ENCODE results near the gene BSDC1.
"Not testable (repeated sequence)": the region's sequence is repeated elsewhere in the genome, so short reads cannot be mapped to it uniquely, and the experiment has no call there.

The BSDC1 gene

GRCh38 chr1:32361674-32362473 is 32.4 kb downstream of the BSDC1 start:
- DNase-seq (ENCODE audit: extremely low spot score, insufficient read length, low read depth): no peak
- no peak for FAIRE-seq

- no peak for DNase-seq (ENCODE audit: extremely low spot score, insufficient read length, low read depth)
- no peak for FAIRE-seq
Measured at GRCh38 chr1:32361308-32361673, 33.0 kb downstream of the BSDC1 start.

- no peak for DNase-seq (ENCODE audit: extremely low spot score, insufficient read length, low read depth)
- no peak for FAIRE-seq
Measured at GRCh38 chr1:32358435-32358834, 35.8 kb downstream of the BSDC1 start.

GRCh38 chr1:32357614-32358013 is 36.6 kb downstream of the BSDC1 start:
- DNase-seq (ENCODE audit: extremely low spot score, insufficient read length, low read depth) (no peak), FAIRE-seq (no peak)

GRCh38 chr1:32356478-32356877 is 37.8 kb downstream of the BSDC1 start:
- DNase-seq (ENCODE audit: extremely low spot score, insufficient read length, low read depth) (no peak), FAIRE-seq (no peak)

- not testable (repeated sequence) for FAIRE-seq
Measured at GRCh38 chr1:32355778-32356177, 38.5 kb downstream of the BSDC1 start.

GRCh38 chr1:32353886-32354570 is 40.2 kb downstream of the BSDC1 start:
- no peak for FAIRE-seq
- DNase-seq (ENCODE audit: extremely low spot score, insufficient read length, low read depth): no peak

More at GRCh38 chr1:32355778-32356177, 38.5 kb downstream of the BSDC1 start:
- not testable (repeated sequence) for DNase-seq (ENCODE audit: extremely low spot score, insufficient read length, low read depth)

GRCh38 chr1:32353431-32353830 is 40.8 kb downstream of the BSDC1 start:
- FAIRE-seq (no peak), DNase-seq (ENCODE audit: extremely low spot score, insufficient read length, low read depth) (no peak)

- FAIRE-seq (no peak), DNase-seq (ENCODE audit: extremely low spot score, insufficient read length, low read depth) (no peak)
Measured at GRCh38 chr1:32352831-32353383, 41.3 kb downstream of the BSDC1 start.

GRCh38 chr1:32352239-32352745 is 41.9 kb downstream of the BSDC1 start:
- FAIRE-seq (no peak), DNase-seq (ENCODE audit: extremely low spot score, insufficient read length, low read depth) (no peak)

GRCh38 chr1:32351399-32352238 is 42.6 kb downstream of the BSDC1 start:
- FAIRE-seq (peak; percentile 88), DNase-seq (ENCODE audit: extremely low spot score, insufficient read length, low read depth) (peak; percentile 92)

GRCh38 chr1:32350785-32351398 is 43.3 kb downstream of the BSDC1 start:
- DNase-seq (ENCODE audit: extremely low spot score, insufficient read length, low read depth): peak; percentile 71

GRCh38 chr1:32349211-32349708 is 45.0 kb downstream of the BSDC1 start:
- DNase-seq (ENCODE audit: extremely low spot score, insufficient read length, low read depth) (no peak), FAIRE-seq (no peak)

More at GRCh38 chr1:32350785-32351398, 43.3 kb downstream of the BSDC1 start:
- FAIRE-seq: no peak

- DNase-seq (ENCODE audit: extremely low spot score, insufficient read length, low read depth) (no peak), FAIRE-seq (no peak)
Measured at GRCh38 chr1:32346532-32347157, 47.6 kb downstream of the BSDC1 start.

GRCh38 chr1:32345289-32345827 is 48.9 kb downstream of the BSDC1 start:
- FAIRE-seq (no peak), DNase-seq (ENCODE audit: extremely low spot score, insufficient read length, low read depth) (no peak)

GRCh38 chr1:32342704-32343103 is 51.5 kb downstream of the BSDC1 start:
- FAIRE-seq: no peak
- no peak for DNase-seq (ENCODE audit: extremely low spot score, insufficient read length, low read depth)

- DNase-seq (ENCODE audit: extremely low spot score, insufficient read length, low read depth) (no peak), FAIRE-seq (no peak)
Measured at GRCh38 chr1:32341971-32342370, 52.3 kb downstream of the BSDC1 start.

GRCh38 chr1:32341186-32341757 is 53.0 kb downstream of the BSDC1 start:
- FAIRE-seq (no peak), DNase-seq (ENCODE audit: extremely low spot score, insufficient read length, low read depth) (no peak)

Measured in GM18507 (cell line).